GM11168 (cell line): ENCODE results near the gene MIA2.
"Not testable (repeated sequence)": the region's sequence is repeated elsewhere in the genome, so short reads cannot be mapped to it uniquely, and the experiment has no call there.

Source experiments
- in situ Hi-C: fragments of 300-500 bp; cut with MboI; formaldehyde crosslinking; loops from one replicate; pipeline ENCODE4 v1.12.0; 2022; ENCODE audit warnings: low sequenced_read_pairs; ENCODE audit not compliant: unreplicated experiment

MIA2 gene

DNA sequence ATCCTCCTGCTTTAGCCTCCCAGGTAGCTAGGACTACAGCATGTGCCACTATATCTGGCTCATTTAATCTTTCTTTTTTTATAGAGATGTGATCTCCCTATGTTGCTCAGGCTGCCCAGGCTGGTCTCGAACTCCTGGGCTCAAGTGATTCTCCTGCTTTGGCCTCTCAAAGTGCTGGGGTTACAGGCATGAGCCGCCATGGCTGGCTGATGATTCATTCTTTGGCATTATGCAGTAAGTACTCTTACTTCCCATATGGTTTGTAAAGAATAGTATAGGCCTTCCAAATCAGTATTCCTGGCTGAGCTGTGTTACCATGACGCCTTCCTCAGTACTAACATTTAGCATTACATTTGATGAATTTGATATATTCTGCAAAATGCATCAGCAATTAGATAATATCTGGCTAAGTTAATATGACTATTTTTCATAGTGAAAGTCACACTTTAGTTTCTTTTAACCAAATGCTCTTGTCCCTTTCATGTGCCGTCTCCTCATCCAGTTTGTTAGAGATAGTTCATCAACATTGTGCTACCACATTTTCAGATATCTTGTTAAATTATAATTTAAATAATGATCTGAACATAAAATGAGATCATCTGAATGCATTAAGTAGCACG is 3.2 kb upstream of the MIA2 start:
- in situ Hi-C loops: no loop called here

DNA sequence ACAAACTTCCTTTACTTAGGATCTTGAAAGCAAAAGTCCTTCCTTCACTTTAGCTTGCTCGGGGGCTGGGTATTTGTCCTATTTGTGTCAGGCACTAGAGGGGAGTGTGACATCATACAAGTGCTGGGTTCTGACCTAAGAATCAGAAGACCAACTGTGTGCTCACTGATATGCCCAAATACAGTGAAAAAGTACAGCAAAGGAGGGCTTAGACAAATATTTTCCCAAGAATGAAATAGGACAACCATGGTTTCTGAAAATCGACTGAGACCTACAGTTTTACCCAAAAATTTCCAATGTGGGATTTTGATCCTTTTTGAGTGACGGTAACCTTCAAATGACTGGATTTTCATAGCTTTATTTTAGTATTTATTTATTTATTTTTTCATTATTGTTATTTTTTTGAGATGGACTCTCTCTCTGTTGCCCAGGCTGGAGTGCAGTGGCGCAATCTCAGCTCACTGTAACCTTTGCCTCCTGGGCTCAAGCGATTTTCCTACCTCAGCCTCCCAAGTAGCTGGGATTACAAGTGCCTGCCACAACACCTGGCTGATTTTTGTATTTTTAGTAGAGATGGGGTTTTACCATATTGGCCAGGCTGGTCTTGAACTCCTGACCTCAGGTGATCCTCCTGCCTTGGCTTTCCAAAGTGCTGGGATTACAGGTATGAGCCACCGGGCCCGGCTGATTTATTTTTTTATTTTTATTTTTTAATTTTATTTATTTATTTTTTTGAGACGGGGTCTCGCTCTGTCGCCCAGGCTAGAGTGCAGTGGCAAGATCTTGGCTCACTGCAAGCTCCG is 1.8 kb upstream of the MIA2 start:
- in situ Hi-C loops: not testable (repeated sequence)

DNA sequence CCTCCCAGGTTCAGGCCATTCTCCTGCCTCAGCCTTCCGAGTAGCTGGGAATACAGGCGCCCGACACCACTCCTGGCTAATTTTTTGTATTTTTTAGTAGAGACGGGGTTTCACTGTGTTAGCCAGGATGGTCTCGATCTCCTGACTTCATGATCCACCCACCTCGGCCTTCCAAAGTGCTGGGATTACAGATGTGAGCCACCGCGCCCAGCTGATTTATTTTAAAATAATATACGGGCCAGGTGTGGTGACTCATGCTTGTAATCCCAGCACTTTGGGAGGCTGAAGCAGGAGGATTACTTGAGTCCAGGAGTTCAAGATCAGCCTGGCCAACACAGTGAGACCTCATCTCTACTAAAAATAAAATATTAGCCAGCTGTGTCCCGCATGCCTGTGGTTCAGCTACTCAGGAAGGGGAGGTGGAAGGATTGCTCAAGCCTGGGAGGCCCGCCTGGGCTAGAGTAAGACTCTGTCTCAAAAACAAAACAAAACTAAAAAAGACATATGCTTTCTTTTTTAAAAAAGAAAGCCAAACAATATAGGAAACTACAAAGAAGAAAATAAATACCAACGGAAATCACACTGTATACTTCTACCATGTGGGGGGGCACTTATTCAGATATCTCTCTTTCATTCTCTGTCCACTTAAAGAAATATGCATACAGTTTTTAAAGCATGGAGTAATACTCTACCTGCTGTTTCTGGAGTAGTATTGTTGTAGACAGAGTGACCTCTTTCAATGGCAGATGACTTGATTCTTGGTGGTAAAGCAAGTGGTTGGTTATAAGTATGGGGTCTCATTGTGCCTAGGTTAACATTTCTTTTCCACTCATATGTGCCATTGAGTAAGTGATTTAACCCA is 930 bp upstream of the MIA2 start:
- in situ Hi-C loops: no loop called here

DNA sequence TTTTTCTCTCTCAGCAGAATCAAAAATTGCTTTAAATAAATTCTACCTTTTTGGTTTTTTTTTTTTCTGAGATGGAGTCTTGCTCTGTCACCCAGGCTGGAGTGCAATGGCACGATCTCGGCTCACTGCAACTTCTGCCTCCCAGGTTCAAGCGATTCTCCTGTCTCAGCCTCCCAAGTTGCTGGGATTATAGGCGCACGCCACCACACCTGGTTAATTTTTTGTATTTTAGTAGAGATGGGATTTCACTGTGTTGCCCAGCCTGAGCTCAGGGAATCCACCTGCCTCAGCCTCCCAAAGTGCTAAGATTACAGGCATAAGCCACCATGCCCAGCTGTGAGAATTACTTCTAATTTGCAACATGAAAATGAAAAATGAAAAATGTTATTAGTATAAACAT is 1.3 kb downstream of the MIA2 start:
- in situ Hi-C loops: not testable (repeated sequence)

DNA sequence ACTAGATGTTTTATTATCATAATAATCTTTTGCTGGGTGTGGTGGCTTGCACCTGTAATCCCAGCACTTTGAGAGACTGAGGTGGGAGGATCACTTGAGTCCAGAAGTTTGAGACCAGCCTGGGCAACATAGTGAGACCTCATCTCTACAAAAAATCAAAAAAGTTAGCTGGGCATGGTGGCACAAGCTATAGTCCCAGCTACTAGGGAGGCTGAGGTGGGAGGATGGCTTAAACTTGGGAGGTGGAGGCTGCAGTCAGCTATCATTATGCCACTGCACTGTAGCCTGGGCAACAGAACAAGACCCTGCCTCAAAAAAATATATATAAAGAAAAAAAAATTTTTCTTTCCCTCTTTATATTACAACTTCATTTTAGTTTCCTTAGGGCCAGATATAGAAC is 1.8 kb downstream of the MIA2 start:
- in situ Hi-C loops: not testable (repeated sequence)

DNA sequence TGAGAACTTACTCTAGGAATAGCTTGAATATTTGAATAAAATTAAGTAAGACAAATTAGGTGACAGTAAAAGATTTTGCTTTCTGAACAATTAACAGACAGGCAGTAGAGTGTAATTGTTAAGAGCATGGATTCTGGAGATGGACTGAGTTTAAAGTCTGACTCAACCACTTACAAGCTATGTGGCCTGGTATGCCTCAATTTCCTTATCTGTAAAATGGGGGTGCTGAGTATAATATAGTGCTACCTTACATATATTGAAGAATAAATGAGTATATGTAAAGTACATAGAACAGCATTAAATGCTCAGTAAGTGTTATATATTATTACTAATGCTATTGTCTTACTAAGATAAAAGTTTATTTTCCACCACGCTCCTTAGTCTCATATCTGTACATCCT is 7.1 kb downstream of the MIA2 start:
- in situ Hi-C loops: no loop called here

DNA sequence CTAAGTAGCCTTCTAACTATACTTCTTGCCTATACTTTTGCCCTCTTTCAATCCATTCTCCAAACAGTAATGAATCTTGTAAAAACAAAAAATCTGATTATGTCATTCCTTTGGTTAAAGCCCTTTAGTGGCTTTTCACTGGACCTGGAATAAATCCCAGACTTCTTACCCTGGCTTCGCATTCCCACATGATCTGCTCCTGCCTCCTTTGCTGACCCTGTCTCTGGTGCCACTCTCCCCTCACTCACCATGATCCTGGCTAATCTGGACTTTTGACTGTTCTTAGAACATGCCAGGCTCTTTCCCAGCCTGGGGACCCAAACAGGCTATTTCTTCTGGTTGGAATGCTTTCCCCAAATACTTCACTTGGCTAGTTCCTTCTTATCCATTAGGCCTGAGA is 7.9 kb downstream of the MIA2 start:
- in situ Hi-C loops: no loop called here

DNA sequence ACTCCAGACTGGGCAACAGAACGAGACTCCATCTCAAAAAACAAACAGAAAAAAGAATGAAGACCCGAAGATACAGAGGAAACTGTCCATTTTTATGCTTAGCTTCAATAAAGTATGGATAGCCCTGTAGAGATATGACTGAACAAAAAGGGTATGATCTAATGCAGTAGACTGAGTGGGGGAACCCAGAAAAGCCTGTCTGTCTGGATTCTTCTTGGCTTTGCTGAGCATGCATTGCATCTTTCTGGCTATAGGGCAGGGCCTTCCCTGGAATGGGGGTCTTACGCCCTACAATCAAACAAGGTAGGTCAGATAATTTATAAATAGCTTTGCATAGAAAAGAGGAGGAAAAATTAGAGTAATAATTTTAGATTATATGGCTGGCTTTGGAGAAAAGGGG is 10.1 kb downstream of the MIA2 start:
- in situ Hi-C loops: no loop called here

DNA sequence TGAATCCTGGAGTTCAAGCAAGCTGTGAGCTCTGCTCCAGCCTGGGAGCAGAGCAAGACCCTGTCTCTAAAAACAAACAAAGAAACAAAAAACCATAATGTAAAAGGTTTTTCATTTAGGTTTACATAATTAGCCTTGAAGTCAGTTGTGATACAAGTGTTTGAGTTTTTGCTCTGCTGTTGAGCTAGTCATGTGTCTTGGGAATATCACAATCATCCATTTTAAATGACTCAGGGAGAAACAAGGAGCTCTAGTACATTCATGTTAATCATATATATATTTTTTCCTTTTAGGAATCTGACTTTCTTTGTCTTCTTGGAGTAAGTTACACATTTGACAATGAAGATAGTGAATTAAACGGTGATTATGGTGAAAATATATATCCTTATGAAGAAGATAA is 12.9 kb downstream of the MIA2 start:
- in situ Hi-C loops: no loop called here

DNA sequence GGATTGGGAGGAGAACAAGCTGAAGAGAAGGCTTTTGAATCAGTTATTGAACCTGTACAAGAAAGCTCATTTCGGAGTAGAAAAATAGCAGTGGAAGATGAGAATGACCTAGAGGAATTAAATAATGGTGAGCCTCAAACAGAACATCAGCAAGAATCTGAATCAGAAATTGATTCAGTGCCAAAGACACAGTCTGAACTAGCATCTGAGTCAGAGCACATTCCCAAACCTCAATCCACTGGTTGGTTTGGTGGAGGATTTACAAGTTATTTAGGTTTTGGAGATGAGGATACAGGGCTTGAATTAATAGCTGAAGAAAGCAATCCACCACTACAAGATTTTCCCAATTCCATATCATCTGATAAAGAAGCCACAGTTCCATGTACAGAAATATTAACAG is 13.5 kb downstream of the MIA2 start:
- in situ Hi-C loops: no loop called here

DNA sequence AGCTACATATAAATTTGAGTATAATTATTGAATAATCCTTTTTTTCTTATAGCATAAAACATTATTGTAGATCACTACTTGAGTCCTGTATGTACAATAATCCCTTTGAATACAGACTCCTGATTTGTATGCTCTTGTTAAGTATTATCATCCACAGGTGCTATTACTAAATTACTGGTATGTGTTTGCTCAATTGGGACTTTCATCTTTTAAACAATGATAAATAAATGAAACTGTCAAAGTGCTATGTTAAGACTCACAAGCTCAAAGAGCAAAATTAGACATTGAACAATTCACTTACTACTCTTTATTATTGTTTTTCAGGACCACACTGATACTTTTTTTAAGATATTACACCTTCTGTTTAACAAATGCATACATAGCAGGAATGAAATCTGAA is 17.8 kb downstream of the MIA2 start:
- in situ Hi-C loops: no loop called here

DNA sequence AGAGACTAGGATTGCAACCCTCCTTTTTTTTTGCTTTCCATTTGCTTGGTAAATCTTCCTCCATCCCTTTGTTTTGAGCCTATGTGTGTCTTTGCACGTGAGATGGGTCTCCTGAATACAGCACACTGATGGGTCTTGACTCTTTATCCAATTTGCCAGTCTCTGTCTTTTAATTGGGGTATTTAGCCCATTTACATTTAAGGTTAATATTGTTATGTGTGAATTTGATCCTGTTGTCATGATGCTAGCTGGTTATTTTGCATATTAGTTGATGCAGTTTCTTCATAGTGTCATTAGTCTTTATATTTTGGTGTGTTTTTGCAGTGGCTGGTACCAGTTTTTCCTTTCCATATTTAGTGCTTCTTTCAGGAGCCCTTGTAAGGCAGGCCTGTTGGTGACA is 23.7 kb downstream of the MIA2 start:
- in situ Hi-C loops: not testable (repeated sequence)

DNA sequence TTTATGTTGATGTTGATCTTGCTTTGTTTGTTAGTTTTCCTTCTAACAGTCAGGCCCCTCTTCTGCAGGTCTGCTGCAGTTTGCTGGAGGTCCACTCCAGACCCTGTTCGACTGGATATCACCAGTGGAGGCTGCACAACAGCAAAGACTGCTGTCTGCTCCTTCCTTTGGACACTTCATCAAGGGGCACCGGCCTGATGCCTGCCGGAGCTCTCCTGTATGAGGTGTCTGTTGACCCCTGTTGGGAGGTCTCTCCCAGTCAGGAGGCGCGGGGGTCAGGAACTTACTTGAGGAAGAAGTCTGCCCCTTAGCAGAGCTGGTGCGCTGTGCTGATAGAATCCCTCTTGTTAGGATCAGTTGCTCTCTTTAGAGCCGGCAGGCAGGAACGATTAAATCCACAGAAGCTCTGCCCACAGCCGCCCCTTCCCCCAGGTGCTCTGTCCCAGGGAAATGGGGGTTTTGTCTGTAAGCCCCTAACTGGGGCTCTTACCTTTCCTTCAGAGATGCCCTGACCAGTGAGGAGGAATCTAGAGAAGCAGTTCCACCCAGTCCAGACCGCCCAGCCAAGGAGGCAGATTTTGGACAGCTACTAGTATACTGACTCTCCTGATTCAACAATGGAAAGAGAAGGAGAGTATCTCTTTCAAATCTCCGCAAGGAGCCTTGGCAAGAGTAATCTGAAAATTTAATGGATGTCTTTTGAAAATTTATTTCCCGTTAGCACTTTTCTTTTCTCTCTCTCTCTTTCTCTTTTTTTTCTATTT is 25.2 kb downstream of the MIA2 start:
- in situ Hi-C loops: no loop called here

DNA sequence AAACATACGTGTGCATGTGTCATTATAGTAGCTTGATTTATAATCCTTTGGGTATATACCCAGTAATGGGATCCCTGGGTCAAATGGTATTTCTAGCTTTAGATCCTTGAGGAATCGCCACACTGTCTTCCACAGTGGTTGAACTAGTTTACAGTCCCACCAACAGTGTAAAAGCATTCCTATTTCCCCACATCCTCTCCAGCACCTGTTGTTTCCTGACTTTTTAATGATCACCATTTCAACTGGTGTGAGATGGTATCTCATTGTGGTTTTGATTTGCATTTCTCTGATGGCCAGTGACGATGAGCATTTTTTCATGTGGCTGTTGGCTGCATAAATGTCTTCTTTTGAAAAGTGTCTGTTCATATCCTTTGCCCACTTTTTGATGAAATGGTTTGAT is 26.4 kb downstream of the MIA2 start:
- in situ Hi-C loops: not testable (repeated sequence)

DNA sequence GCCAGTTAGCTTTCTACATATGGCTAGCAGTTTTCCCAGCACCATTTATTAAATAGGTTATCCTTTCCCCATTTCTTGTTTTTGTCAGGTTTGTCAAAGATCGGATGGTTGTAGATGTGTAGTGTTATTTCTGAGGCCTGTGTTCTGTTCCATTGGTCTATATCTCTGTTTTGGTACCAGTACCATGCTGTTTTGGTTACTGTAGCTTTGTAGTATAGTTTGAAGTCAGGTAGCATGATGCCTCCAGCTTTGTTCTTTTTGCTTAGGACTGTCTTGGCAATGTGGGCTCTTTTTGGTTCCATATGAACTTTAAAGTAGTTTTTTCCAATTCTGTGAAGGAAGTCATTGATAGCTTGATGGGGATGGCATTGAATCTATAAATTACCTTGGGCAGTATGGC is 28.5 kb downstream of the MIA2 start:
- in situ Hi-C loops: not testable (repeated sequence)

DNA sequence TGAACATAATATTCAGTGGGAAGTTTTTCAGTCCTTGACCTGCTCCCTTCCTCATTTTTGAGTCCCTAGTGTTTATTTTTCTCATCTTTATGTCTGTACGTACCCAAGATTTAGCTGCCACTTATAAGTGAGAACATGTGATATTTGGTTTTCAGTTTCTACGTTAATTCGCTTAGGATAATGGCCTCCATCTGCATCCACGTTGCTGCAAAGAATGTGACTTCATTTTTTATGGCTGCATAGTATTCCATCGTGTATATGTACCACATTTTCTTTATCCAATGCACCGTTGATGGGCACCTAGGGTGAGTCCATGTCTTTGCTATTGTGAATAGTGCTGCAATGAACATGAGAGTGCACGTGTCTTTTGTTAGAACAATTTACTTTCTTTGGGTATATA is 30.3 kb downstream of the MIA2 start:
- in situ Hi-C loops: no loop called here

DNA sequence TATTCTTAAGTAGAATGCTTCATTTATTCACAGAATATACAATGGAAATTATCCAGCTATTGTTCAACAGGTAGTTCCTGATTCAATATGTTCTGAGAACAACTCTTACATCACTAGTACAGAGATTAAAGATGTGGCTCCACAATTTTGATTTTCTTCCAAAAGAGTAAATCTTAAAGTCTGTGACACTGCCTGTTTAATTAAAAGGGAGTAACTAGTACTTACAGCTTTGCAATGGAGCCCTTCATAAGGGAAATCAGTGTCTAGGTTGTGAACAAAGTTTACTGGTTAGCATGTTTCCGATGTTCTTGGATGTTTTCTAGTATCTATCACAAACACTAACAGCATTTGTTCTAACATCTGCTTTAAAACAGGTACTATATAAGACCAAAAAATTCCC is 30.8 kb downstream of the MIA2 start:
- in situ Hi-C loops: no loop called here

DNA sequence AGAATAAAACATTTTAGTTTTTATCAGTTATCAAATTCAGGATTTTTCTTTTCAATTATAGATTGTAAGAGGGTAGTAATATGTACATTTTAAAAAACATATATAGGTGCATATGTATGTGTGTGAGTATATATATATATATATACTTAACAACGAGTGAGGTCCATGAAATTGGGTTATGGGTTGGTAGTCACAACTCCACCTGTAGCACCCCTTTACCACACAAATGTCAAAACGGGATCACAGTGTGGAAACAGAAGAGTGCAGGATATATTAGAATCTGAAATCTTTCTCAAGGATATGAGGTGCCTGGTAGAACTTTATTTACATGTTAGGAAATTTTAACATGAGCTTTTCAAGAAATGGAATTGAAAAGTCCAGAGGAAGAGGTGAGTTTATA is 31.3 kb downstream of the MIA2 start:
- in situ Hi-C loops: no loop called here

DNA sequence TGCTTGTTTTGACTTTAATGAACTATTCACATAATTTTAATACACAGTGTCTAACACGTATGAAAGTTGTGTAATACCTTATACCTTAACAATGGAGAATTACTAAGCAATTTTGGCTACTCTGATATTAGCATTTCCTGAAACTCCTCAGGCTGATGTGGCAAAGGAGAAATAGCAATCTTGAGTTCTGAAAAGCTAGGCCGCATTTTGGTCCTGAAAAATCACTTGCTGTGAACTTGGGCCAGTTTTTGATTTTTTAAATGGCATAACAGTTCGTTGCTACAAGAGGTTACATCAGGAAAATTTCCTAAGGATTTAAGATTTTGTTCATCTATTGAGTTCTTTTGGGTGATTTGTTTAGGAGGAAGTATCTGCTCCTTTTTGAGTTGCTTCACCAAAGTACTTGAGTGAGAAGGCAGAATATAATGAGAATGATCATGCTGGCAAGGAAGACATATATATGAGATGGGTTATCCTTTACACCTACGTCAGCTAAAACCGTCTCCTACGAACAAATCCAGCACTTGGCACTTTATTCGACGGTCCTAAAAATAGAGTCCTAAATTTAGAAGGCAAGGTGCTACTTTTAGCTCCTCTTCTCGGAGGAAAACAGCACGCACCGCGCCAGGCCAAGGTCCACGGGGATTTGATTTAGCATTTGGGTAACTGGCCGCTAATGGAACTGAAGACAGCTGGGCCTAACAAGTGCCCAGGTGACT is 32.2 kb downstream of the MIA2 start:
- in situ Hi-C loops: no loop called here

DNA sequence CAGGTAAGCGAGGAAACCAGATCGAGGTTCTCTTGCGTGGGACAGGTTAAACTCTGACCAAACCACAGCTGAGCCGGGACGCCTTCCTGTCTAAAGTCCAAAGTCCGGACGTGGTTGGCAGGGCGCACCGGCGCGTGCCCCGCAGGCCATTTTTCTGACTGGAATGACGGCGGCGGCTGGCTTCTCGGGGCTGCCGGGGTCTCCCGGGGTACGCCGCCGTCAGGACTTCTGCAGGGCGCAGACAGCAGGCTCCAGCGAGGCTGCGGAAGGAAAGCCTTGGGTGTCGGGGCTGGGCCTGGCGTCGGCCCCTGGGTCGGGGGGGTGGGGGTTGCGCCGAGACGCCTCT is 32.8 kb downstream of the MIA2 start:
- in situ Hi-C loops: no loop called here
